Neuronal stem cell (in vitro differentiated cells): ENCODE data around the gene ATP2B3.
A peak's percentile ranks its signal among the peaks of the same experiment; 100 is the strongest.

Experiments
- DNase-seq: peaks from one replicate; pipeline ENCODE4 v3.0.0-alpha.2; 2013; ENCODE audit warnings: low spot score
- H2AFZ ChIP-seq: one replicate; pipeline ENCODE4 v1.6.1; 2013; ENCODE audit warnings: mild to moderate bottlenecking, low read length, inconsistent platforms
- H2AK5ac ChIP-seq: 2 replicates; pipeline ENCODE4 v1.6.1; 2013; ENCODE audit warnings: low read depth, mild to moderate bottlenecking, inconsistent platforms, low read length, moderate library complexity, mixed read lengths
- H2BK120ac ChIP-seq: 2 replicates; pipeline ENCODE4 v1.6.1; 2013; ENCODE audit warnings: low read depth, mild to moderate bottlenecking, inconsistent platforms, low read length, moderate library complexity, mixed read lengths
- H2BK12ac ChIP-seq: one replicate; pipeline ENCODE4 v1.6.1; 2013; ENCODE audit warnings: low read length, inconsistent platforms
- H2BK15ac ChIP-seq: 2 replicates; pipeline ENCODE4 v1.6.1; 2013; ENCODE audit warnings: mild to moderate bottlenecking, low read length, inconsistent platforms, mixed read lengths
- H2BK5ac ChIP-seq: one replicate; pipeline ENCODE4 v1.6.1; 2013; ENCODE audit warnings: inconsistent platforms, mild to moderate bottlenecking, low read length, moderate library complexity
- H3K14ac ChIP-seq: one replicate; pipeline ENCODE4 v1.6.1; 2013; ENCODE audit warnings: low read length, inconsistent platforms
- H3K18ac ChIP-seq: 2 replicates; pipeline ENCODE4 v1.6.1; 2013; ENCODE audit warnings: low read length, inconsistent platforms
- H3K23ac ChIP-seq: 2 replicates; pipeline ENCODE4 v1.6.1; 2013; ENCODE audit warnings: low read depth, mild to moderate bottlenecking, mixed read lengths, low read length, inconsistent platforms; ENCODE audit not compliant: poor library complexity
- H3K27ac ChIP-seq: replicated peaks from 3 replicates; pipeline ENCODE4 v1.5.1; 2013; ENCODE audit warnings: low read length, inconsistent platforms
- H3K27me3 ChIP-seq, 3 experiments: 2 replicates each; pipeline ENCODE4 v1.6.1; 2013; ENCODE audit warnings: low read length in 3 of 3, mild to moderate bottlenecking in 2 of 3, inconsistent platforms in 1 of 3, low read depth in 1 of 3, mixed read lengths in 1 of 3, moderate library complexity in 1 of 3; ENCODE audit not compliant: control insufficient read depth in 3 of 3, insufficient read depth in 3 of 3
- H3K36me3 ChIP-seq, 2 donors: replicated peaks in 1 of 2; 2 replicates each; pipeline ENCODE4 v1.6.1; 2013; ENCODE audit warnings: low read length in 2 of 2; ENCODE audit not compliant: control insufficient read depth in 2 of 2, insufficient read depth in 2 of 2
- H3K4ac ChIP-seq: 2 replicates; pipeline ENCODE4 v1.6.1; 2013; ENCODE audit warnings: inconsistent platforms, mild to moderate bottlenecking, low read length, moderate library complexity
- H3K4me1 ChIP-seq, 2 donors: 1 replicate in 1 of 2; 2 replicates in 1 of 2; pipeline ENCODE4 v1.6.1; 2013; ENCODE audit warnings: low read length in 2 of 2, low read depth in 1 of 2; ENCODE audit not compliant: control insufficient read depth in 2 of 2, insufficient read depth in 1 of 2
- H3K4me2 ChIP-seq: one replicate; pipeline ENCODE4 v1.6.1; 2013; ENCODE audit warnings: mild to moderate bottlenecking, low read length, inconsistent platforms; ENCODE audit not compliant: insufficient read depth, poor library complexity, severe bottlenecking
- H3K4me3 ChIP-seq, 2 donors: 2 replicates each; pipeline ENCODE4 v1.5.1; 2013; ENCODE audit warnings: low read length in 2 of 2, mild to moderate bottlenecking in 2 of 2, inconsistent platforms in 1 of 2, moderate library complexity in 1 of 2
- H3K79me1 ChIP-seq: one replicate; pipeline ENCODE4 v1.6.1; 2013; ENCODE audit warnings: low read depth, mild to moderate bottlenecking, inconsistent platforms, low read length, moderate library complexity
- H3K9ac ChIP-seq: one replicate; pipeline ENCODE4 v1.6.1; 2013; ENCODE audit warnings: mild to moderate bottlenecking, low read depth, low read length, inconsistent platforms; ENCODE audit not compliant: poor library complexity
- H3K9me3 ChIP-seq, 2 donors: replicated peaks in 1 of 2; 2 replicates each; pipeline versions ENCODE3 to v1.6.1; 2013; ENCODE audit warnings: low read length in 2 of 2, mild to moderate bottlenecking in 2 of 2, inconsistent platforms in 1 of 2, low read depth in 1 of 2, mixed read lengths in 1 of 2, moderate library complexity in 1 of 2; ENCODE audit not compliant: control insufficient read depth in 2 of 2, insufficient read depth in 1 of 2
- H4K8ac ChIP-seq: one replicate; pipeline ENCODE4 v1.6.1; 2013; ENCODE audit warnings: low read depth, mild to moderate bottlenecking, inconsistent platforms, low read length, moderate library complexity
- H4K91ac ChIP-seq: one replicate; pipeline ENCODE4 v1.6.1; 2013; ENCODE audit warnings: low read length, low read depth, mild to moderate bottlenecking, inconsistent platforms; ENCODE audit not compliant: poor library complexity
- WGBS, 2 donors: extraction: QIAGEN DNeasy Blood & Tissue Kit; methylation state at CpG; one replicate each; pipeline ENCODE4 v1.1.7; 2013; ENCODE audit warnings: missing lambda C conversion rate in 2 of 2, mixed read lengths in 1 of 2; ENCODE audit not compliant: insufficient read length in 2 of 2, insufficient replicate concordance in 1 of 2; ENCODE audit errors: extremely low coverage in 2 of 2; 5-methylcytosine and 5-hydroxymethylcytosine counted together

Gene ATP2B3

DNA sequence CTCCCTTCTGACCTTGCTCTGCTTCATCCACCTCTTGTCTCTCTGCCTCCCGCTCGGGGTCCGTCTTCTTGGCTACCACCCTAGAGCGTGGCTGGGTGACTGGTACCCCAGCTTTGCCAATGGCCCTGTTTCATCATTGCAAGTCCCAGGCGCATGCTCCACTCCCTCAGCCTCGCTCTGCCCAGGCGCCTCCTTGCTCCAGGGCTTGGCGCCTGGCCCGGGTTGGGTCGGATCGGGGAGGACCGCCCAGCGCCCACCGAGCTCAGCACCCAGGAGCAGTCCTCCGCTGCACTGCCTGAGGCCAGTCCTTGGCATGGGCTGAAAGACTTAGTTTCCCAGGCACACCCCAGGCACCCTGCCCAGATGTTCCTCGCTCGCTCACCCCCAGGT, 22.1 kb upstream of the ATP2B3 start:
- H3K27me3 ChIP-seq = peaks cover 0 to 22% (median 0%) of the 10 kb centered on the region in 3 experiments
- H2AK5ac ChIP-seq = no peak overlapping the region
- H3K4me1 ChIP-seq = peaks cover 10 to 13% of the 10 kb centered on the region in 2 donors
- peak overlapping the region; percentile 28 for H3K18ac ChIP-seq
- no peaks in the 10 kb centered on the region for H3K36me3 ChIP-seq
- H3K27ac ChIP-seq = no peak overlapping the region
- H2BK5ac ChIP-seq = no peak overlapping the region
- H3K23ac ChIP-seq = no peak overlapping the region
- DNase-seq = no peak
- peak overlapping the region; percentile 83 for H2AFZ ChIP-seq
- H3K9me3 ChIP-seq = no peaks in the 10 kb centered on the region
- no peak overlapping the region for H2BK120ac ChIP-seq
- no CpG with 5 or more reads among the region's 17 CpGs for WGBS, 2 donors
- no peak overlapping the region for H3K9ac ChIP-seq
- H3K4ac ChIP-seq = no peak overlapping the region
- peak overlapping the region; percentile 22 for H2BK12ac ChIP-seq
- no peak overlapping the region for H3K4me3 ChIP-seq
- no peak overlapping the region for H3K14ac ChIP-seq
- H3K4me2 ChIP-seq = peak overlapping the region; percentile 23
- no peak overlapping the region for H4K8ac ChIP-seq
- no peak overlapping the region for H2BK15ac ChIP-seq
- no peaks in the 10 kb centered on the region for H3K79me1 ChIP-seq
- no peak overlapping the region for H4K91ac ChIP-seq

DNA sequence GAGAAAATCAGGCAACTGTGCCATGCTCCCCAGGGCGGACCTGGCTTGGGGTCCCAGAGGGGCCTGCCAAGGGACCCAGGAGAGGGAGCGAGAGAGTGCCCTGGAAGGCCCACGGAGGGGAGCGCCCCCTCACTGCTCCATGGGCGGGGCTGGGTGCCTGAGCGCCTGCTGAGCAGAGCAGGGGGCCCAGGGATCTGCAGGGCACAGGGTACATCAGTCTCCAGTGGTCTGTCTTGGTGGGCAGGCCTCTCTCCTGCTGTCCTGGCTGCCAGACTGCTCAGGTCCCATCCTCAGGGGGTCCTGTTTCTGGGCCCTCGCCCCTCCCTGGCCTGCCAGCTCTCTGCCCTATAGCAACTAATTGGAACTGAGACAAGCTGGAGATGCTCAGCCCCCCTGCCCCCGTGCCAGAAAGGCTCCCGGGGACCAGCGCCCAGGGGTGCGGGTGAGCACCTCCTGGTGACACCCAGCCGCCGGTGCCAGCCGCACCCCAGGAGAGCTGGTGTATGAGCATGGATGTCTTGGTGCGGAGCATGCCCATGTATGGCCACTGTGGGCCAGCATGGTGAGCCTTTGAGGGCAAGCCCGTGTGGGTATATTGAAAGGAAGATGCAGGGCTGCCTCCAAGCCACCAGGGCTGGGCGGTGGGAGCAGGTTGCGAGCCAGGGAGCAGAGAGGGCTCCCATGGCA, 21.4 kb upstream of the ATP2B3 start:
- Histone ChIP-seq H2BK12ac (no peak overlapping the region), H3K9me3 (no peaks in the 10 kb centered on the region), H2BK15ac (no peak overlapping the region), H2AFZ (peak overlapping the region; percentile 61), H3K4me1 (peaks cover 10 to 12% of the 10 kb centered on the region in 2 donors), H3K4me3 (no peak overlapping the region), H2BK120ac (no peak overlapping the region), H2BK5ac (no peak overlapping the region), H3K4ac (no peak overlapping the region), H4K91ac (no peak overlapping the region), H3K79me1 (no peaks in the 10 kb centered on the region), H3K9ac (no peak overlapping the region), H3K18ac (peak overlapping the region; percentile 38), H3K27me3 (peaks cover 0 to 17% (median 0%) of the 10 kb centered on the region in 3 experiments), H3K14ac (no peak overlapping the region), H3K23ac (no peak overlapping the region), H3K27ac (no peak overlapping the region), H2AK5ac (peak overlapping the region; percentile 56), H3K36me3 (no peaks in the 10 kb centered on the region), H3K4me2 (no peak overlapping the region), H4K8ac (no peak overlapping the region)
- WGBS, 2 donors = no CpG with 5 or more reads among the region's 18 CpGs
- DNase-seq = no peak

DNA sequence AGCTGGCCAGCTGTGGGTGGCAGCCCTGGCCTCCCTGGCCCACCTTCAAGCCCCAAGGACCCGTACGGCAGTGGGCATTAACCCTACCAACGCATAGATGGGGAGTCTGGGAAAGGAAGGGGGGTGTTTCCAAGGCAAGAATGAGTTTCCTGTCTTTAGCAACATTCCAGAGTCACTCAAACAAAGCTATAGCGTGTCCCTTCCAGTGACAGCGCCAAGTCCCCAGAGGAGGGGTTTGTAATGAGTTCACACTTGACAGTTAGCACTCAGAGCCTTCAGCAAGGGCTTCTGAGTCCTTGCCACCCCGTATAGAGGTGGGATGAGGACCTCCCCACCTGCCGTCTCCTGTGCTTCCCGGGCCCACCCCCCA, 20.9 kb upstream of the ATP2B3 start:
- H3K4me3 ChIP-seq = no peak overlapping the region
- no CpG with 5 or more reads among the region's 8 CpGs for WGBS, 2 donors

DNA sequence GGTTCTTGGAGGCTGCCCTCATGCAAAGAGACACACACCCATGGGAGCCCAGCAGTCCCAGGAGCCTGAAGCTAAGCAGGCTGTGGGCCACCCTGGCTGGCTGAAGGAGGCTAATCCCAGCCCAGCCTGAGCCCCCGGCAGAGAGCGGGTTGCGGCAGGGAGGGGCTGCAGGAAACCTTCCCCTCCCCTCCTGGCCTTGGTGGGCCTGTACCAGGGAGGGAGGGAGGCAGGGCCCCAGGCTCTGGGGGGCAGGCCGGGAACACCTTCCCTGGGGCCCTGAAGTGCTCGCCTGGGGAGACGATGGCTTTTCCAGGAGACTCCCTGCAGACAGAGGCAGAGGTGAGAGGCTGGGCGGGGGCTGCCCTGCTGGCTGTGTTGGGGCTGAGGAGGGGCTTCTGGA, 19.0 kb upstream of the ATP2B3 start:
- Histone ChIP-seq H3K9ac (no peak overlapping the region), H3K4ac (no peak overlapping the region), H2BK12ac (no peak overlapping the region), H3K79me1 (no peaks in the 10 kb centered on the region), H3K4me1 (peaks cover 3 to 5% of the 10 kb centered on the region in 2 donors), H3K14ac (no peak overlapping the region), H3K36me3 (no peaks in the 10 kb centered on the region), H3K27me3 (peaks cover 0 to 7% (median 0%) of the 10 kb centered on the region in 3 experiments), H2BK15ac (no peak overlapping the region), H3K18ac (no peak overlapping the region), H4K91ac (no peak overlapping the region), H3K27ac (no peak overlapping the region), H3K23ac (no peak overlapping the region), H3K4me3 (no peak overlapping the region), H4K8ac (no peak overlapping the region), H3K4me2 (no peak overlapping the region), H2AFZ (no peak overlapping the region), H2AK5ac (no peak overlapping the region), H2BK120ac (no peak overlapping the region), H2BK5ac (no peak overlapping the region), H3K9me3 (no peaks in the 10 kb centered on the region)
- no peak for DNase-seq
- no CpG with 5 or more reads among the region's 7 CpGs for WGBS, 2 donors

More for the DNA sequence above, 20.9 kb upstream of the ATP2B3 start:
- Histone ChIP-seq H3K79me1 (no peaks in the 10 kb centered on the region), H2AK5ac (no peak overlapping the region), H3K27me3 (peaks cover 0 to 13% (median 0%) of the 10 kb centered on the region in 3 experiments), H3K18ac (no peak overlapping the region), H4K91ac (no peak overlapping the region), H3K9me3 (no peaks in the 10 kb centered on the region), H3K36me3 (no peaks in the 10 kb centered on the region), H3K4ac (no peak overlapping the region), H4K8ac (no peak overlapping the region), H3K4me1 (peaks cover 7 to 8% of the 10 kb centered on the region in 2 donors), H2AFZ (peak overlapping the region; percentile 61), H2BK12ac (no peak overlapping the region), H3K4me2 (no peak overlapping the region), H2BK5ac (no peak overlapping the region), H2BK120ac (no peak overlapping the region), H3K9ac (no peak overlapping the region), H3K23ac (no peak overlapping the region), H3K27ac (no peak overlapping the region), H2BK15ac (no peak overlapping the region), H3K14ac (no peak overlapping the region)
- DNase-seq = no peak
